Hindlimb muscle (tissue), 1 donor: ENCODE results near the gene MMP25. TPM values are rescaled to one million over a fixed set of nuclear protein-coding genes. Genes with fewer than 3 reads are reported as not detected.
"Not testable (repeated sequence)": the region's sequence is repeated elsewhere in the genome, so short reads cannot be mapped to it uniquely, and the experiment has no call there.

Experiments
- DNase-seq: peaks from one replicate; pipeline ENCODE4 v3.0.0-alpha.2; 2013
- polyA plus RNA-seq: library from polyadenylated mRNA; unstranded; fragments of 120-200 nt; gene quantifications from one replicate; pipeline ENCODE4 v1.2.1, GENCODE V29; 2013; ENCODE audit not compliant: insufficient read length

The MMP25 gene
- polyA plus RNA-seq, 1 donor: 2.1 TPM

DNA sequence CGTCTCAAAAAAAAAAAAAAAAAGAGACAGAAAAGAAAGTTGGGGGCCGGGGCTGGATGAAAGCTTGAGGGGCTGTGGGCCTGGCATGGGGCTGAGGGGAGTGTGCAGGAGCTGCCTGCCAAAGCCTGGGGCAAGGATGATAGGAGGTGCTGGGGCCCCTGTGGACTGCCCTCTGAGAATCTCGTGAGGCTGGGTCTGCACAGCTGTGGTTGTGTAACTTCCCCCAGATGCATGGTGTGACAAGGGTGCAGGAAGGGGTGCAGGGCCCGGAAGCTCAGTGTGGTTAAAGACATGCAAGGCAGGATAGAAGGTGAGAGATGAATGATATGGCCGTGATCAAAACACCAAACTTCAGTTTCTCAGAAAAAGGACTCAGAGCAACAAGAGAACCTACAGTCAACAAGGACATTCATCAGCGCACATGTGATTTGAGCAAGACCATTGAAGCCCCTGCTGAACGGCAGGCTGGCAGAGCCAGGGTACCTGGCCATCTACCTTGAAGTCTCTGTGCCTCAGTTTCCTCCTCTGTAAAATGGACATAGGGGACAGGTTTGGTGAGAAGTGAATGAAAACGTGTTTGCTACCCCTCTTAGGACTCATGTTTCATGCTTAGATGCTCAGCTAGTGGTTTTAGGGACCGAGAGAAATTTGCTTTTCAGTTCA, 28.6 kb downstream of the MMP25 start:
- DNase-seq: no peak

DNA sequence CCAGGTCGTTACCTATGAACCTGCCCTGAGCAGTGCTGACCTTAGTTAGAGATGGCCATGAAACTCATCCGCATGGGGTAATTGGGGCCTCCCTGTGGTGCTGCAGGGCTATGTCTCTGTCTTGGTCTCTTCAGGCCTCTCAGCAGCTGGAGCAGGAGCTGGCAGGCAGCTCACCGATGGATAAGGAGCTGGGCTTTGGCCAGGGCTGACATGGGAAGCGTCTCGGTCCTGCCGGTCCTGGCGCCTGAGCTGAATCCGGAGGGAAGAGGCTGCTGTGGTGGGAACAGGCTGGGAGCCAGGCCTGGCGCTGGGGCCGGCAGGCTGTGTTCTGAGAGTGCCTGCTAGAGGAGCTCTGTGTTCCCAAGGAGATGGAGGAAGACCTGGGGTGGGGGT, 29.2 kb downstream of the MMP25 start:
- DNase-seq: no peak

DNA sequence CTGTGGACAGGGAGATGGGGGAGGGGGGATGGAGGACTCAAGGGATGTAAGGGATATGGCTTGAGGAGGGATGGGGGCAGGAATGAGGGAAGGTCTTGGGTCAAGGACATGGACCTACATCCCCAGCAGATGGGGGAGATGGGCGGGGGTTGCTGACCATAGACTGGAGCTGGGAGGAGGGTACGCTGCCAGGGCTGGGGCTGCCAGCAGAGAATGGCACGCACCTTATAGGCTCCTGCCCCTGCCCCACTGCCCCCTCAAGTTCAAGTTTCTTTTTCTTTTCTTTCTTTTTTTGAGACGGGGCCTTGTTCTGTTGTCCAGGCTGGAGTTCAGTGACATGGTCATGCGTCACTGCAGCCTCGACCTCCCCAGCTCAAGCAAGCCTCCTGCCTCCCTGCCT, 29.6 kb downstream of the MMP25 start:
- not testable (repeated sequence) for DNase-seq

DNA sequence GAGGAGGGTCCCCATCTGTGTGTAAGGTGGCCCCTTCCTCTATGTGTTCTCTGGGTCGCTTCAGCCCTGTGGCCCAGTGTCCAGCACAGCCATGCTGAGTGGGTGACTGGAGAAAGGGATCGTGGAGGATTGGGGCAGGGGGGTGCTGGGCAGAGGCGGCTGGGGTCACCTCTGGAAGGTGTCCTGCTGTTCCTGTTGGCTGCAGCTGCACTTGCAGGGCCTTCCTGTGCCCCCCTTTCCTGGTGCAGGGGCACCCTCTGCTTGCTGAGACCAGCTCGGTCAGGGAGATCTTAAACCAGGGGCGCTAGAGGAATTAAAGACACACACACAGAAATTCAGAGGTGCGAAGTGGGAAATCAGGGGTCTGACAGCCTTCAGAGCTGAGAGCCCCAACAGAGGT, 30.2 kb downstream of the MMP25 start:
- DNase-seq: no peak

DNA sequence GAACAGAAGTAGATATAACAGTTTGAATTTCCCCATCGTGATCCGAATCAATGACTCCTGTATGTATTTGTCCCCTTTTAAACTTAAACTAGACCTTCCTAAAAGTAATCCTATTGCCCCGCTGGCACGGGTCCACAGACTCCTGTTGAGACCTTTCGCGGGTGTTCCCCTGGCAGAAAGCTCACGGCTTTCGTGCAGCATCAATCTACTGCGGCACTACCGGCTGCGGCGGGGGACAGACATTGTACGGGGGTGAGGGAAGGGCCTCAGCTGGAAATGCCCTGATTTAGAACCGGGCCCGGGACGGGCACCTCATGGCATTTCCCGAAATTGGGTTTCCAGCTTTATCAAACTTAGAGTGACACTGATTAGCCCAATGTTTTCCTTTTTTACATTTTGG, 33.7 kb downstream of the MMP25 start:
- no peak for DNase-seq

DNA sequence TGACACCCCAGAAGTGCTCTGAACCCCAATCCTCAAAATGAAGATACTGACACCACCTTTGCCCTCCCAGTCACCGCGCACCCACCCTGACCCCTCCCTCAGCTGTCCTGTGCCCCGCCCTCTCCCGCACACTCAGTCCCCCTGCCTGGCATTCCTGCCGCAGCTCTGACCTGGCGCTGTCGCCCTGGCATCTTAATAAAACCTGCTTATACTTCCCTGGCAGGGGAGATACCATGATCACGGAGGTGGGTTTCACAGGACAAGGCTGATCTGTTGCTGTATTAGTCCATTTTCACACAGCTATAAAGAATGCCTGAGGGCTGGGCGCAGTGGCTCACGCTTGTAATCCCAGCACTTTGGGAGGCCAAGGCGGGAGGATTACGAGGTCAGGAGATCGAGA, 35.6 kb downstream of the MMP25 start:
- not testable (repeated sequence) for DNase-seq

DNA sequence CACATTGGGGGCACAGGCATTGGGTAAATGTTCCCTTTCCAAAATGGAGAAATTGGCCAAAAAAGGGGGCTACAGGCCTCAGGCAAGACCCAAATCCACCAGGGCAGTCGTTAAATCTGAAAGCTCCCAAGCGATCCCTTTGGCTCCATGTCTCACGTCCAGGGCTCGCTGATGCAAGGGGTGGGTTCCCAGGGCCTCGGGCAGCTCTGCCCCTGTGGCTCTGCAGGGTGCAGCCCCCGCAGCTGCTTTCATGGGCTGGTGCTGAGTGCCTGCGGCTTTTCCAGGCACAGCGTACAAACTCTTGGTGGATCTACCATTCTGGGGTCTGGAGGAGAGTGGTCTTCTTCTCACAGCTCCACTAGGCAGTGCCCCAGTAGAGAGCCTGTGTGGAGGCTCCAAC, 37.0 kb downstream of the MMP25 start:
- not testable (repeated sequence) for DNase-seq

DNA sequence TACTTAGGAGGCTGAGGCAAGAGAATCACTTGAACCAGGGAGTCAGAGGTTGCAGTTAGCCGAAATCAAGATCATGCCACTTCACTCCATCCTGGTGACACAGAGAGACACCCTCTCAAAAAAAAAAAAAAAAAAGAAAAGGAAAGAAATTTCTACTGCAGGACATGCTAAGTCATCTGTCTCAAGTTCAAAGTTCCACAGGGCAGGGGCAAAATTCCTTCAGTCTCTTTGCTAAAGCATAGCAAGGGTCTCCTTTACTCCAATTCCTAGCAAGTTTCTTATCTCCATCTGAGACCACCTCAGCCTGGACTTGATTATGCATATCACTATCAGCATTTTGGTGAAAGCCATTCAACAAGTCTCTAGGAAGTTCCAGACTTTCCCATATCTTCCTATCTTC, 38.1 kb downstream of the MMP25 start:
- no peak for DNase-seq

DNA sequence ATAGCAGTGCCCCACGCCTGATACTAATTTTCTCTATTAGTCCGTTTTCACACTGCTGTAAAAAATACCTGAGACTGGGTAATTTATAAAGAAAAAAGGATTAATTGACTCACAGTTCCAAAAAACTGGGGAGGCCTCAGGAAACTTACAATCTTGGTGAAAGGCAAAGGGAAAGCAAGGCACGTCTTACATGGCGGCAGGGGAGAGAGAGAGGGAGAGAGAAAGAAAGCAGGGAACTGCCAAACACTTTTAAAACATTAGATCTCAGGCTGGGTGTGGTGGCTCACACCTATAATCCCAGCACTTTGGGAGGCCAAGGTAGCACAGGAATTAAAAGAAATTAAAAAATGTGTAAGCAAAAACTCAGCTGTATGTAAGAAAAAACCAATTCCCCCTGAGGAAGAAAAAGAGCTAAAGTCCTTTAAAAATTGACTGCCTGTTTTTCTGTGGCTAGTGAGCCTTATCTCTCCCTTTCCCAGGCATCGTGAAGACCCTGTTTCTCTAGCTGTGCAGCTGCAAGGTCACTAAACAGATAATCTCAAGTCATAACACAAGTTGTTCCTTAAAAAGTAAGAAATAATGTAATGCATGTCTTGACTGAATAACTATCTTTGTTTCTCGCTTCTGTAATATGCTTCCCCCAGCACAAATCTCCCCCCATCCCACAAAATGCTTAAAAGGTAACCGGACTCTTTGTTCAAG, 38.8 kb downstream of the MMP25 start:
- no peak for DNase-seq

DNA sequence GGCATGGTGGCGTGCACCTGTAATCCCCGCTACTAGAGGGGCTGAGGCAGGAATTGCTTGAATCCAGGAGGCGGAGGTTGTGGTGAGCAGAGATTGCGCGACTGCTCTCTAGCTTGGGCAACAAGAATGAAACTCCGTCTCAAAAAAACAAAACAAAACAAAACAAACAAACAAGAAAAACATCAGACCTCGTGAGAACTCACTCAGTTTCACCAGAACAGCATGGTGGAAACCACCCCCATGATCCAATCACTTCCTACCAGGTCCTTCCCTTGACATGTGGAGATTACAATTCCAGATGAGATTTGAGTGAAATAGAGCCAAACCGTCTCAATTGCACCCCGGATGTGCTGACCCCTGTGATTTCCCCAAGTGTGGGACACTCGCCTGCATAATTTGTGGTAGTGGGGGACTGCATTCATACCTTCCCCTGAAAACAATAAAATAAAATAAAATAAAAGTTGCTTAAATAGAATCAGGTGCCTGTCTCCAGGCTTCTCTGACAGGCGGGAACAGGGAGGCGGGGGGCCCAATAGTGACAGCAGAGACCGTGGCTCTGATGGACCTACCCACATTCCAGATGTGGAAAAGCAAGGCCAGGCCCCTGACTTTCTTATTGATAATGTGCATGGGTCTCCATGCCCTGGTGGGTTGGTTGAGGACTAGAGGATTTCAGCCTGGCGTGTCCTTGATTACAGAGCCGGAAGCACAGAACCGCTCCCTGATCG, 39.7 kb downstream of the MMP25 start:
- no peak for DNase-seq

DNA sequence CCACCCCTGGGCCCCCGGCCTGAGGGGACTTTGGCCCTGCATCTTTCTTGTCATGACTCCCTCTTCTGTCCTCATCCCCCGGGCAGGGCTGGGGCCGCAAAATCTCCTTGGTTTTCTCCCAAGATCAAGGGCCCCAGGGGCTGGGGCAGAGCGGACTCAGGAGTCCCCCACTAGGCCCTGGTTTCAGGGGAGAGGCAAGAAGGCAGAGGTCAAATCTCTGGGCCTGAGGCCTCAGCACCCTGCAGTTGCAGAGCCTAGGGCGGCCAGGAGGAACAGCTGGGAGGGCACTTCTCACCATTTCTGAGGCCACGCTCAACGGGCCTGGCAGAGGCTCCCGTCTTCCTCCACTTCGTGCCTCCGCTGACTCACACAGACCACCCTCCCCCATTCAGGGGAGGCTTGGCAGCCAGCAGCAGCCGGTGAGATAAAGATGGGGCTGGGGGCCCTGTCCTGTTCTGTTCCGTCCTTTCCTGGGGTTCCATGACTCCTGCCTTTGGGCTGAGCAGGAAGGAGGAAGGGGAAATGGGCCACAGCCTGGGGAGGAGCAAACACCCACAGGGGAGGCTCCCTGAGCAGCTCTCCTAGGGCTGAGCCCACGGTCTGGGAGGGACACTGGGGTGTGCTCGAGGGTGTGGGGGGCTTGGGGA, 40.4 kb downstream of the MMP25 start:
- DNase-seq: no peak

DNA sequence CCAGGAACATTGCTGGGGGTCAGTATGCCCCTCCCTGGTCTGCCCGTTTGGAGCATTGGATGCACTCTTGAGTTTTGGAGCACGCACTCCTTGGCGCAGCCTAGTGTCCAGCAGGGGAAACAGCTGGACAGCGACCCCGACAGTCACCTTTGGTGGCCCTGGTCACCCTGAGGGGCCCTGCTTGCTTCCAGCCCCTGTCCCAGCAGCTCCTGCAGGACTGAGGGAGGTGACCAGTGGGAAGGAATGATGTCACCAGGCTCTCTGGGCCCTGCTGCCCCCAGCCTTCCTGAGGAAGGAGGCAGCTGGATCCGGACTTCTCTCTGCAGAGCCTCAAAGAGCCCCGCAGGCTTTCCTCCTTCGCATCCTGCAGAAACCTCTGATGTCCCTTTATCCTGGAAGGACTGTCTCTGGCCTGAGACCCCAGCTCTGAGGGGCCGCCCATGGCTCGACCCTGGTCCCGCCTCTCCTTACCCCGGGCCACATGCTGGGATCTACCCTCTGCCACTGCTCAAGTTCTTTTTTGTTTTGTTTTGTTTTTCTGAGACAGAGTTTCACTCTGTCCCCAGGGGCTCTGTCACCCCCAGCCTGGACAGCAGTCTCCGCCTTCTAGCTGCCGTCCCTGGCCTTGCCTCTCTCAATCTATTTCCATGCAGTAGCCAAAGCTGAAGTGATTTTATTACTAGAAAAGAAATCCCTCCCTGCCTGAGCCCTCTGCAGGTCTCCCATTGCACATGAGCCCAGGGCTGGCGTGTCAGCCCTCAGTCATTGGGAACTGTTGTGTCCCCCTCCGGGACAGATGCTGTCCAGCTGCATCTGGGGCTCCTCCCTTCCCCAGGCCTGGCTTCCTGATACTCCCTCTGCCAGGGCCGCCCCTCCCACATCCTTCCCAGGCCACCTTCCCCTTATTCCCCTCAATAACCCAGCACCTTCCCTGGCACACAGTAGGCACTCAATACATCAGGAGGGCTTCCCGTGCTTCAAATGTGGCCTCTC, 41.2 kb downstream of the MMP25 start:
- no peak for DNase-seq

DNA sequence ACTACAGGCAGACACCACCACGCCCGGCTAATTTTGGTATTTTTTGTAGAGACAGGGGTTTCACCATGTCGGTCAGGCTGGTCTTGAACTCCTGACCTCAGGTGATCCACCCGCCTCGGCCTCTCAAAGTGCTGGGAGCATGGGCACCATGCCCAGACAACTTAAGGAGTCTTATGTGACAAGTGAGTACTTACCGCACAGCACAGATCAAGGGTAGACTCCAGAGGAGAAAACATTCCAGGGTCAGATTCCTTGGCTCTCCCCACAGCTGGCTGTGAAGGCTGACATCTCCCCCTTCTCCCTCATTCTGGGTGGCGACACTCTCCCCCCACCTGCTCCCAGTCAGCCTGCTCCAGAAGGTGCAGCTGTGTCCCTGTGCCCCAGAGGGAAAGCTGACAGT, 42.1 kb downstream of the MMP25 start:
- DNase-seq: no peak

DNA sequence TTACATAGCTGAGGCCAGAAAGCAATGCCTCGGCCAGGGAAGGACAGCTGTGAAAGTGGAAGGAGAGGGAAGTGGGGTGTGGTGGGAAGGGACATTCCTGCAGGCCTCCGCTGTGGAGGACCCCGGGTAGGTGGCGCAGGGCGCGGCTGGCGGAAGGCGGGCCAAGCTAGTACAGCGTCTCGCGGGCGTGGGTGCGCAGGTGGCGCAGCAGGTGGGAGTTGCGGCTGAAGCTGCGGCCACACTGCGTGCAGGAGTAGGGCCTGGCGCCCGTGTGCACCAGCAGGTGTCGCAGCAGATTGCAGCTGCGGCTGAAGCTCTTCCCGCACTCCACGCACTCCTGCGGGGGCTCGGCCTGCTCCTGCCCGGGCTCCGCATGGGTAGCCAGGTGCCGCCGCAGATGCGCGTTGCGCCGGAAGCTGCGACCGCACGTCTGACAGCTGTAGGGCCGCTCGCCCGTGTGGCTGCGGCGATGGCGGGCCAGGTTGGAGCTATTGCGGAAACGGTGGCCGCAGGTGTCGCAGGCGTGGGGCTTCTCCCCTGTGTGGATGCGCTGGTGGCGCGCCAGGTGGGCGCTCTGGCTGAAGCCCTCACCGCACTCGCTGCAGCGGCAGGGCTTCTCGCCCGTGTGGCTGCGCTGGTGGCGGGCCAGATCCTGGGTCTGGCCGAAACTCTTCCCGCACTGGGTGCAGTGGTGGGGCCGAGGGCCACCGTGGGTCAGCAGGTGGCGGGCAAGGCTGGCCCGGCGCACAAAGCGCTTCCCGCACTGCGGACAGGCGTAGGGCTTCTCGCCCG, 42.8 kb downstream of the MMP25 start:
- no peak for DNase-seq

DNA sequence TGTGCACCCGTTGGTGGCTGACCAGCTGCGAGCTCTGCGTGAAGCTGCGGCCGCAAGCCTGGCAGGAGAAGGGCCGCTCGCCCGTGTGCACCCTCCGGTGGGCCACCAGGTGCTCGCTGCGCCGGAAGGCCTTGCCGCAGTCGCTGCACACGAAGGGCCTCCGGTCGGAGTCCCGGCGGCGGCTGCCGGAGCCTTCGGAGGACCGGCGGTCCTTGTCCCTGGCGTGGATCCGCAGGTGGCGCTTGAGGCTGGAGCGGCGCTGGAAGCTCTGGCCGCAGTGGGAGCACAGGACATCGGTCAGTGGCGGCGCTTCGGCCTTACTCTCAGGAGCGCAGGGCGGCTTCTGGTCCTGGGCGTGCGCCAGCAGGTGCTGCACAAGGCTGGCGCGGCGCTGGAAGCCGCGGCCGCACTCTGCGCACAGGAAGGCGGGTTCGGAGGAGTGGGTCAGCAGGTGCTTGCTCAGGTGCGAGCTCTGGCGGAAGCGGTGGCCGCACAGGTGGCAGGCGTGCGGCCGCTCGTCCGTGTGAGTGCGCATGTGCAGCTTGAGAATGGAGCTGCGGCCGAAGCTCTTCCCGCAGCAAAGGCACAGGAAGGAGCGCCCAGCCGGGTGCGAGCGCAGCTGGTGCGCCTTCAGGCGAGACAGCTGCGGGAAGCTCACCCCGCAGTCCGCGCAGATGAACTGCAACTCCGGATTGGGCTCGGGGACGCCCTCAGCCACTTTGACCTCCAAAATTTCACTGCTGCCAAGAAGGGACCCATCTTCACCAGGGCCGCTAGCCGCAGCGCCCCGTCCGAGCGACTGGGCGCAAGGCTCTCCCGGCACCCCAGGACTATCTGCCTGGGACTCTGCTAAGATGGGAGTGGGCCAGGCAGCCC, 43.6 kb downstream of the MMP25 start:
- no peak for DNase-seq

DNA sequence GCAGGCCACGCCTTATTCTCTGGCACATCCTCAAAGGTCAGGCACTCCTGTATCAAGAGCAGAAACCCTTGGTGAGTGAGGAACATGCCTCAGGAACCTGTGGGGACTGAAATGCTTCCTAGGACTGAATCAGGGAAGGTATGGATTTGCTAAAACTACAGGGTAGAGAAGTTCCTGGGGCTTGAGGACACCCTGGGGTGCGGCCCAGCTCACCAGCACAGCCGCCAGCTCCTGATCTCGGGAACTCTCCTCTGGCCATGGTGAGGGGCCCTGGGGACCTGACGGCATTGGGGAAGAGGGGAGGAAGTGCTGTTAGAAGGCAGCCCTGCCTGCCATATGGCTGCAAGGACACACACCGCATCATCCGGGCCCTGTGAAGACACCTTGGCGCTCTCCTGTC, 45.2 kb downstream of the MMP25 start:
- no peak for DNase-seq

DNA sequence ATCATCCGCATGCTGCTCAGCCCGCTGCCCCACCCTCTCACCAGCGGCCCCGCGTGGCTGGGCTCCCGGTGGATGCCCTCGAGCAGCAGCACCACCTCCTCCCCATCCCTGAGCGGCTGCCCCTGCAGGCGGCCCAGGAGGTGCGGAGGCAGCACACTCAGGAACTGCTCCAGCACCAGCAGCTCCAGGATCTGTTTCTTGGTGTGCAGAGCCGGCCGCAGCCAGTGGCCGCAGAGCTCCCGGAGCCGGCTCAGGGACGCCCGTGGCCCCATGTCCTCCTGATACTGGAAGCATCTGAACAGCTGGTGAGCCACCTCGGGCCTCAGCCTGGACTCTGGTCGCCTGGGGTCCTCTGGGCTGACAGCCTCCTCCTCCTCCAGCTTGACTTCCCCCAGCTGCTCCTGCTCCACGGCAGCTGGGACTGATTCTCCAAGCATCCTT, 46.2 kb downstream of the MMP25 start:
- DNase-seq: no peak

DNA sequence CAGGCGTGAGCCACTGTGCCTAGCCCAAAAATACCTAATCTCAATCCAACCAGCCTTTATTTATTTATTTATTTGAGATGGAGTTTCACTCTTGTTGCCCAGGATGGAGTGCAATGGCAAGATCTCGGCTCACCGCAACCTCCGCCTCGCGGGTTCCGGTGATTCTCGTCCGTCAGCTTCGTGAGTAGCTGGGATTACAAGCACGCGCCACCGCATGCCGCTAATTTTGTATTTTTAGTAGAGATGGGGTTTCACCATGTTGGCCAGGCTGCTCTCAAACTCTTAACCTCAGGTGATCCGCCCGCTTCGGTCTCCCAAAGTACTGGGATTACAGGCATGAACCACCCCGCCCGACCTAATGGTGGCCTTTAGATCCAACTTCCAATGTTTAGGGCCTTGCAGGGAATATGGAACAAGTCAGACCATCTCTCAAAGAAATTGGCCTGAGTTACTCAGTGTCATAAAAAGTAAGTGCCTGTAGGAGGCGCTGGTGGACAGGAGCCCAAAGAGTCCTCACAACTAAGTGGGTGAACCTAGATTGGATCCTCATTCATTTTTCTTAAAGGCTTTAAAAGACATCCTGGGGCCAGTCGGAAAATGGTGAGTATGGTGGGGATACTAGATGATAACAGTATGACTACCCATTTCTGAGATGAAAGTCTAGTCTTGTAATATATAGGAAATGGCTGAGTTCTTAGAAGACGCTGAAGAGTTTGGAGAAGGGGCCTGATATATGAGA, 48.1 kb downstream of the MMP25 start:
- no peak for DNase-seq

DNA sequence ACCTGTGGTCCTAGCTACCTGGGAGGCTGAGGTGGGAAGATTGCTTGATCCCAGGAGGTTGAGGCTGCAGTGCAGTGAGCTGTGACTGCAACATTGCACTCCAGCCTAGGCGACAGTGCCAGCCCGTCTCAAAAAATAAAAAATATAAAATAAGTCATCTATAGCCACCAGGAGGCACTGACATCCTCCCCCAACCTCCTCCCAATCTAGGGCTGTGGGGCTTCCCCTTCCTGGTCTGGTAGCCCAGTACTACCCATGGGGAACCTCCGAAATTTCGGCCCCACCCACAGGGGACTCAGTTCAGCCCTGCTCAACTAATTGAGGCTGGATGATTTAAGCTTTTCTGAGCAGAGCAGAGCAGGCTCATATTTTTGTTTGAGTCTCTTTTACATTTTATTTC, 49.5 kb downstream of the MMP25 start:
- no peak for DNase-seq
